Measurements from ENCODE around the gene CLSTN2.

DNA sequence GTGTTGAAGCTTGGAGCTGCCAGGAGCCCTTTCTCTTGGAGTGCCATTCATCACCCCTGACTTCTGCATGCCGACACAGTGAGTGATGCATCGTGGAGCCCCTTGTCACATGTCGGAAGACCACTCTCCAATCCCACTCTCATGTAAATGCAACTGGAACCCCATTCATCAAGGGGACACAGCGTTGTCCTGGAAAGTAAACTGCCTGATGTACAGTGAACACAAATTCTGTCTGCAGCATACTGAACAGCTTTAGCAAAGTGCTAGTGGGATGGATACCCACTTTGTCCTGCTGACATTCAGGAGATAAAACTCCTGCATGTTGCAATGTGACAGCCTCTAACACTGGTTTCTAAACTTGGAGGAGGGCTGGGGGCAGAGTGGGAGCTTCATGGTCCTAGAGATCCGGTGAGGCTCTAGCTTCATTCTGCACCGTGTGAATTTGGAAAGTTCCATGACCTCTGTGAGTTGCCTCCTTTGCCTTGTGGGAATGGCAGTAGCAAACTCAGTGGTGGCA lies 194.8 kb downstream of the CLSTN2 start:
- TF ChIP-seq FOXM1 (IDR thresholded peaks at IDR 0.05; ENCODE audit: borderline replicate concordance) (no peak), NFRKB (IDR thresholded peaks at IDR 0.05) (no peak)

Measured in HEK293T (cell line).